ENCODE measurements around the gene ROCK1.

DNA sequence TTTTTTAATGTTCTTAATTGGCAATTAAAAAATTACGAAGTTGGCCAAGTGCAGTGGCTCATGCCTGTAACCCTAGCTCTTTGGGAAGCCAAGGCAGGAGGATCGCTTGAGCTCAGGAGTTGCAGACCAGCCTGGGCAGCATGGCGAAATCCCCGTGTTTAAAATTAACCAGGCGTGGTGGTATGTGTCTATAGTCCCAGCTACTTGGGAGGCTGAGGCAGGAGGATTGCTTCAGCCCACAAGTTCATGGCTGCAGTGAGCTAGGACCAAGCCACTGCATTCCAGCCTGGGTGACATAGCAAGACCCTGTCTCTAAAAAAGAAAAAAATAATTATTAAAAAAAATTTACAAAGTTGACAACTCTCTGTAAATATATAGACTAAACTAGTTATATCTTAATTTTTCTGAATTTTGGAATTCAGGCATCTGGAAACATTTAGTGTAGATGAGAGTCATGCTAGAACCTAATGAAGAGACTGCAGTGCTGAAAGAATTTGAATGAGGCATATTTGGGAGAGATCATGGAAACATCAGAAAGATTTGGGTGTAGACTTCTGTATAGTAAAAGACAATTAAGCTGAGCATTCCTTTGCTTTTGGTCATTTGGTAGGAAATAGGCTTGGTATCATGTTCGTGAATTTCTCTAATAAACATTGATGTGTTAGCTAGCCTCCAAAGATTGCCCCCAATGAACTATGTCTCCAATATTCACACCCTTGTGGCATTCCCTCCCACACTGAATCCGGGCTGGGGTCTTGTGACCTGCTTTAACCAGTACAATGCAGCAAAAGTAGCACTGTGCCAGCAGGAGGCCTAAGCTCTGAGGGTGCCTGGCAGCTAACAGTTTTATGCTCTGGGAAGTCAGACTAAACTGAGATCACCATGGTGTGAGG, 4.2 kb upstream of the ROCK1 start:
- no peak for TF ChIP-seq EZH2 (IDR thresholded peaks at IDR 0.05; ENCODE audit: insufficient read depth, poor library complexity, severe bottlenecking)
- TF ChIP-seq EZH2phosphoT487 (IDR thresholded peaks at IDR 0.05; ENCODE audit: insufficient read depth, low read depth): peak; percentile 81; the same call in 1 of the 2 replicates
